HG03558 (cell line): ENCODE data around the gene RMRP.
"Not testable (repeated sequence)": the region's sequence is repeated elsewhere in the genome, so short reads cannot be mapped to it uniquely, and the experiment has no call there.

ENCODE experiments used
- ATAC-seq: cut with Tn5 transposase; IDR thresholded peaks from one replicate; pipeline ENCODE4 v1.9.1; 2021; ENCODE audit warnings: moderate number of reproducible peaks; ENCODE audit not compliant: unreplicated experiment; ENCODE audit errors: extremely low read depth

The RMRP gene

GRCh38 chr9:35649431-35650340 is 8.1 kb downstream of the RMRP start:
- no peak for ATAC-seq

DNA sequence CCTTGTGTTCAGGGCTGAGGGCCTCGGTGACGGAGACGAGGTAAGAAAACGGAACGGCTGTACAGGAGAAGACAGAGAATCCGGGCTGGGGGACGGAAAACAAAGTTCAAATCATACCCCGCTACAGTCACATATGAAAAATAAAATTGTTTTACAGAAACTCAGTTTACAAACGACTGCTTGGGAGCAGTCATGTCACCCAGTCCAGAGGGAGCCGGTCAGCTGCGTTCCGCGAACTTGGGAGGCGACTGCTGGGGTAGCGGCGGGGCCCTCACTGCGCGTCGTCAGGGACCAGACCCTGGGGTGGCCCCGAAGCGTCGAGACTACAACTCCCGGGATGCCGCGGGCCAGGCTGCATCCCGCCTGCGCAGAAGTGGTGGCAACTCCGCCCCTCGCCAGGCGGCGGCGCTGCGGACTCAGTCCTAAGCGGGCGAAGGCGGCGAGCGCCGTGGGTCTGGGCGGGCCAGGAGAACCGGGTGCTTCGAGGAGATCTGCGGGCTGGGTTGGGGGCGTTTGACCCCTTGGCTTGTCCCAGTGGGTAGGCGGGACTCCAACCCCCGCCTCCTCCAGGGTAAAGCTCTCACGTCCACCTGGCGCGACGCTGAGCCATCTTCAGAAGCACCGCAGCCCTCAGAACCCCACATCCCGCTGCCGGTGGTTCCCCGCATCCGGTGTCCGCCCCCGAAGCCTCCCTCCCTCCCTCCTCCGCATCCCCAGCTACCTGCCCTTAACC is 11.1 kb downstream of the RMRP start:
- peak; percentile 56 for ATAC-seq

GRCh38 chr9:35646153-35646532 is 11.7 kb downstream of the RMRP start:
- no peak for ATAC-seq

- ATAC-seq = not testable (repeated sequence)
These were observed 12.1 kb downstream of the RMRP start for GRCh38 chr9:35645736-35646135.

- ATAC-seq = no peak
These were observed 14.8 kb downstream of the RMRP start for GRCh38 chr9:35643046-35643445.

- not testable (repeated sequence) for ATAC-seq
These were observed 16.3 kb downstream of the RMRP start for GRCh38 chr9:35641478-35641877.

DNA sequence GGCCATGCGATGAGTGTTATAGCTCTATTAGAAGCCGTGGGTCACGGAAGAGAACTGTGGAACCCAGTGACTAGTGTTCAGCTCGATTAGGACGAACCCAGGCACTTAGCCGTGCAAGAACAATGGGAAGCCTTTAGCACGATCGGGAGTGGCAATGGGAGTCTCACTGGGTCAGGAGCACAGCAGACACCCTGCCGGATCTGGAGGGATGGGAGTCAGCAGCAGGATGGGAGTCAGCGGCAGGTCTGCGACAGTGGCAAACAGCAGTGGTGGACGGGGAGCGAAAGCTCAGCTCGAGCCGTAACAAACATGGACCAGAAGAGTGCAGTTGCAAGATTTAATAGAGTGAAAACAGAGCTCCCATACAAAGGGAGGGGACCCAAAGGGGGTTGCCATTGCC is 17.4 kb downstream of the RMRP start:
- ATAC-seq = not testable (repeated sequence)

- no peak for ATAC-seq
These were observed 18.2 kb downstream of the RMRP start for GRCh38 chr9:35639631-35640030.

GRCh38 chr9:35639225-35639624 is 18.6 kb downstream of the RMRP start:
- not testable (repeated sequence) for ATAC-seq

- not testable (repeated sequence) for ATAC-seq
These were observed 19.1 kb downstream of the RMRP start for GRCh38 chr9:35638751-35639150.

DNA sequence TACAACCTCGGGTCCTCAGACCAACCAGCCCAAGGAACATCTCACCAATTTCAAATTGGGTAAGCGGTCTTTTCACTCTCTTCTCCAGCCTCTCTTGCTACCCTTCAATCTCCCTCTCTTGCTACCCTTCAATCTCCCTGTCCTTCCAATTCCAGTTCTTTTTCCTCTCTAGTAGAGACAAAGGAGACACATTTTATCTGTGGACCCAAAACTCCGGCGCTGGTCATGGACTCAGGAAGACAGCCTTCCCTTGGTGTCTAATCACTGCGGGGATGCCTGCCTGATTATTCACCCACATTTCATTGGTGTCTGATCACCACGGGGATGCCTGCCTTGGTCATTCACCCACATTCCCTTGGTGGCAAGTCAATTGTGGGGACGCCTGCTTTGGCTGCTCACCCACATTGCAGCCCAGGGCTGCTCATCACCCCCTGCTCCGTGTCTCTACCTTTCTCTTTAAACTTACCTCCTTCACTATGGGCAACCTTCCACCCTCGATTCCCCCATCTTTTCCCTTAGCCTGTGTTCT is 20.3 kb downstream of the RMRP start:
- ATAC-seq = not testable (repeated sequence)

DNA sequence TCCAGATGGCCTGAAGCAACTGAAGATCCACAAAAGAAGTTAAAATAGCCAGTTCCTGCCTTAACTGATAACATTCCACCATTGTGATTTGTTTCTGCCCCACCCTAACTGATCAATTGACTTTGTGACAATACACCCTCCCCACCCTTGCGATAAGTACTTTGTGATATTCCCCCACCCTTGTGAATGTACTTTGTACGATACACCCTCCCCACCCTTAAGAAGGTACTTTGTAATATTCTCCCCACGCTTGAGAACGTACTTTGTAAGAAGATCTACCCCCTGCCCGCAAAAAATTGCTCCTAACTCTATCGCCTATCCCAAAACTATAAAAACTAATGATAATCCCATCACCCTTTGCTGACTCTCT is 21.0 kb downstream of the RMRP start:
- ATAC-seq = not testable (repeated sequence)

- ATAC-seq = no peak
These were observed 21.5 kb downstream of the RMRP start for GRCh38 chr9:35636135-35636876.

GRCh38 chr9:35635730-35636129 is 22.1 kb downstream of the RMRP start:
- no peak for ATAC-seq

GRCh38 chr9:35629597-35629996 is 28.2 kb downstream of the RMRP start:
- no peak for ATAC-seq

DNA sequence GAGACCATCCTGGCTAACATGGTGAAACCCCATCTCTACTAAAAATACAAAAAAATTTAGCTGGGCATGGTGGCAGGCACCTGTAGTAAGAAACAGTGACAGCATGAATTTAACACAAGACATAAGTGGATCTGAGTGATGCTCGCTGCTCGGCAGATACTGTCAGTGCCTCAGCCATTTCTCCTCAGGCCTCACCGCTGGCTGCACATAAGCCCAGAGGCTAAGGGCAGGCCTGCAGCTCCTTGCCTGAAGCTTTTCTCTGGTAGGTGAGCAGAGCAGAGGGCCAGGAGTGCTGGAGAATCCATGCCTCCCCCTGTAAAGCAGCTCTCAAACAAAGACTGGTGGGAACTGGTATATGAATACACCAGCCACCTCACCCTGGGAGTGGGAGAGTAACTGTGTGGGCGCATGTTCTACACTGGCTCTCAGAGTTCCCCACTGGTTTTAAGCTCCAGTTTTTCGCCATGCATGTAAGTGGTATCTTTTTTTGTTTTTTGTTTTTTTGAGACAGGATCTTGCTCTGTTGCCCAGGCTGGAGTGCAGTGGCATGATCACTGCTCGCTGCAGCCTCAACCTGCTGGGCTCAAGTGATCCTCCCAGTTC is 29.3 kb downstream of the RMRP start:
- ATAC-seq = no peak

DNA sequence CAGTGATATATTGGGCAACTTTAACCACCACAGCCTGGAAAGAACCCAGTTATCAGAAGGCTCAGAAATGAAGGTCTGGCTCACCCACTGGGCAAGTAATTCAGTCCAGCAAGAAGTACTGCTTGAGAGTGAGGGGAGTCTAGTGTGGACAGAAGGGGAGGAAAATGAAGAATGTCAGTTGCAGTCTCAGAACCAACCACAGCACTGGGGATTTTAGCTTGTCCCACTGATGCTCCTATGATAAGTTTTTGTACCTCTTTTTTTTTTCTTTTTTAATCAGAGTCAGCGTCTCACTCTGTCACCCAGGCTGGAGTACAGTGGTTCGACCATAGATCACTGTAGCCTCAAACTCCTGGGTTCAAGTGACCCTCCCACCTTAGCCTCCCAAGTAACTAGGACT is 30.2 kb downstream of the RMRP start:
- no peak for ATAC-seq

GRCh38 chr9:35619800-35620158 is 38.0 kb downstream of the RMRP start:
- peak; percentile 32 for ATAC-seq

- ATAC-seq = peak; percentile 23
These were observed 38.7 kb downstream of the RMRP start for GRCh38 chr9:35618854-35619799.
